K562 (cell line): ENCODE measurements around the gene INCA1. TPM values are rescaled to one million over a fixed set of nuclear protein-coding genes. Genes with fewer than 3 reads are reported as not detected.

Experiments used
- ATAC-seq: fragments of 200-7000 bp; cut with Tn5 transposase; 3 replicates; pipeline ENCODE4 v1.9.1; 2020; ENCODE audit warnings: moderate library complexity
- BruUV-seq: library from RNA; stranded (reverse); fragments of 400-500 nt; replicated peaks from 2 replicates; lab custom pipeline; 2021; lab: Mats Ljungman, UMichigan
- CTCF ChIA-PET: fragments of 300-600 bp; formaldehyde crosslinking; extraction: SDS; loops from one replicate; lab custom pipeline; 2021; ENCODE audit warnings: low intra/inter-chr PET ratio; lab: Yijun Ruan, JAX
- POLR2A ChIA-PET: fragments of 300-600, 350-650 bp; sonication (Branson Sonifier 250); formaldehyde crosslinking; extraction: SDS; loops from one replicate; lab custom pipeline; 2021; ENCODE audit warnings: antibody characterized with exemption, inconsistent platforms; lab: Yijun Ruan, JAX
- DNase-seq, 4 experiments: peaks; one replicate each; pipeline versions ENCODE4 v3.0.0 to v3.0.0-alpha.2; 2011 to 2018; ENCODE audit warnings: low spot score in 3 of 4, mixed read lengths in 3 of 4; ENCODE audit errors: extremely low read depth in 1 of 4
- FAIRE-seq: peaks from 2 replicates; lab custom pipeline; 2011; peaks lifted over from hg19 to GRCh38; lab: Jason Lieb, UNC
- H2AFZ ChIP-seq: 2 replicates; pipeline ENCODE4 v1.6.0; 2011; ENCODE audit warnings: low read depth, low read length, control low read depth, inconsistent platforms
- H3K27ac ChIP-seq: fragments of 200-600 bp; 3 replicates; pipeline ENCODE4 v1.8.0; 2011; ENCODE audit warnings: low read depth, mild to moderate bottlenecking, control low read depth, inconsistent platforms, low read length, moderate library complexity, mixed read lengths; ENCODE audit errors: extremely low read depth
- H3K27me3 ChIP-seq, 2 experiments: fragments of 300-600 bp in 1 of 2; 2 replicates in 1 of 2; 3 replicates in 1 of 2; pipeline versions ENCODE4 v1.6.0 to v1.8.0; 2011; ENCODE audit warnings: inconsistent platforms in 2 of 2, low read length in 2 of 2, mild to moderate bottlenecking in 1 of 2, mixed read lengths in 1 of 2, moderate library complexity in 1 of 2; ENCODE audit not compliant: control insufficient read depth in 2 of 2, insufficient read depth in 2 of 2
- H3K36me3 ChIP-seq: fragments of 300-600 bp; 3 replicates; pipeline ENCODE4 v1.8.0; 2011; ENCODE audit warnings: mild to moderate bottlenecking, low read length, inconsistent platforms; ENCODE audit not compliant: control insufficient read depth, insufficient read depth
- H3K4me1 ChIP-seq, 2 experiments: fragments of 200-600 bp in 1 of 2; replicated peaks in 1 of 2; 2 replicates in 1 of 2; 3 replicates in 1 of 2; pipeline versions ENCODE4 v1.5.1 to v1.8.0; 2011; ENCODE audit warnings: inconsistent platforms in 2 of 2, low read length in 2 of 2, mild to moderate bottlenecking in 1 of 2, mixed read lengths in 1 of 2, moderate library complexity in 1 of 2; ENCODE audit not compliant: control insufficient read depth in 2 of 2, insufficient read depth in 2 of 2
- H3K4me2 ChIP-seq: 2 replicates; pipeline ENCODE4 v1.6.1; 2011; ENCODE audit warnings: low read length, control low read depth, inconsistent platforms, mixed read lengths; ENCODE audit not compliant: insufficient read depth
- H3K4me3 ChIP-seq: fragments of 200-600 bp; sonication (generic), shearing (Covaris generic); 2 replicates; pipeline ENCODE4 v1.5.1; 2016; ENCODE audit warnings: control low read depth, inconsistent platforms
- H3K79me2 ChIP-seq: fragments of 200-600 bp; 3 replicates; pipeline ENCODE4 v1.8.0; 2011; ENCODE audit warnings: low read length, inconsistent platforms; ENCODE audit not compliant: control insufficient read depth, insufficient read depth
- H3K9ac ChIP-seq, 2 experiments: 2 replicates each; pipeline versions ENCODE4 v1.6.0 to v1.6.1; 2011; ENCODE audit warnings: low read depth in 2 of 2, low read length in 2 of 2, control low read depth in 1 of 2, inconsistent platforms in 1 of 2, mild to moderate bottlenecking in 1 of 2, mixed read lengths in 1 of 2; ENCODE audit not compliant: insufficient read depth in 1 of 2
- H3K9me1 ChIP-seq: one replicate; pipeline ENCODE4 v1.6.0; 2011; ENCODE audit warnings: inconsistent platforms, mild to moderate bottlenecking, low read length, moderate library complexity; ENCODE audit not compliant: control insufficient read depth, insufficient read depth
- H3K9me3 ChIP-seq: replicated peaks from 2 replicates; pipeline ENCODE4 v1.5.1; 2011; ENCODE audit warnings: low read depth, low read length, inconsistent platforms; ENCODE audit not compliant: control insufficient read depth, insufficient read depth
- H4K20me1 ChIP-seq: replicated peaks from 2 replicates; pipeline ENCODE4 v1.6.1; 2011; ENCODE audit warnings: low read length, inconsistent platforms, mixed read lengths; ENCODE audit not compliant: control insufficient read depth, insufficient read depth
- DACH1 ChIP-seq: fragments of 450-650 bp; IDR thresholded peaks from 2 replicates; pipeline ENCODE4 v1.6.1; 2018; ENCODE audit not compliant: partially characterized antibody
- GTF2E2 ChIP-seq: fragments of 200-800 bp; sonication (Bioruptor generic); IDR thresholded peaks from 2 replicates; pipeline ENCODE4 v1.6.1; 2016; ENCODE audit warnings: missing genetic modification characterization, missing compliant biosample characterization
- KDM2B ChIP-seq: fragments of 250-450 bp; sonication (Bioruptor Pico); IDR thresholded peaks from 2 replicates; pipeline ENCODE4 v1.8.0; 2021; ENCODE audit warnings: mild to moderate bottlenecking, moderate library complexity
- MYC ChIP-seq, 2 experiments: fragments of 250-450 bp in 1 of 2; sonication (Bioruptor Pico) in 1 of 2; IDR thresholded peaks; 2 replicates each; pipeline versions ENCODE4 v1.5.1 to v1.6.1; 2012 to 2021; ENCODE audit warnings: low read depth in 2 of 2, borderline replicate concordance in 1 of 2, improper control_type of control experiment in 1 of 2, low read length in 1 of 2, mild to moderate bottlenecking in 1 of 2, moderate library complexity in 1 of 2
- NUFIP1 ChIP-seq: fragments of 450-650 bp; IDR thresholded peaks from 2 replicates; pipeline ENCODE4 v1.6.1; 2018; ENCODE audit not compliant: partially characterized antibody
- SOX6 ChIP-seq: fragments of 450-650 bp; IDR thresholded peaks from 2 replicates; pipeline ENCODE4 v1.6.1; 2014; ENCODE audit warnings: mild to moderate bottlenecking
- STAT5B ChIP-seq: fragments of 250-450 bp; sonication (Bioruptor Pico); IDR thresholded peaks from 2 replicates; pipeline ENCODE4 v1.8.0; 2021; ENCODE audit warnings: mild to moderate bottlenecking, inconsistent platforms
- XRCC5 ChIP-seq: fragments of 200-400 bp; formaldehyde crosslinking; IDR thresholded peaks from 2 replicates; pipeline ENCODE4 v1.6.1; 2017; ENCODE audit warnings: low read depth, mild to moderate bottlenecking, low read length
- ZC3H11A ChIP-seq: IDR thresholded peaks from 2 replicates; pipeline ENCODE4 v1.6.1; 2012; ENCODE audit warnings: low read depth, low read length, improper control_type of control experiment
- ZNF12 ChIP-seq: sonication (generic); formaldehyde crosslinking; IDR thresholded peaks from 2 replicates; pipeline ENCODE4 v1.4.0; 2020; ENCODE audit warnings: mild to moderate bottlenecking, missing genetic modification reagents
- ZNF239 ChIP-seq: fragments of 250-450 bp; sonication (Bioruptor Pico); IDR thresholded peaks from 2 replicates; pipeline ENCODE4 v1.4.0; 2020; ENCODE audit warnings: mild to moderate bottlenecking
- ZNF274 ChIP-seq: IDR thresholded peaks from 2 replicates; pipeline ENCODE4 v1.6.1; 2011; ENCODE audit warnings: low read depth, mild to moderate bottlenecking, low read length, moderate library complexity, borderline replicate concordance
- ZNF282 ChIP-seq: sonication (generic); formaldehyde crosslinking; IDR thresholded peaks from 2 replicates; pipeline ENCODE4 v1.8.1; 2023; ENCODE audit warnings: missing genetic modification reagents
- ZNF316 ChIP-seq: fragments of 450-650 bp; IDR thresholded peaks from 2 replicates; pipeline ENCODE4 v1.6.1; 2016
- ZNF668 ChIP-seq: fragments of 250-450 bp; sonication (Bioruptor Pico); IDR thresholded peaks from 2 replicates; pipeline ENCODE4 v1.8.0; 2022; ENCODE audit warnings: mild to moderate bottlenecking, inconsistent platforms
- WGBS: fragments of 100-300 bp; shearing (Covaris generic); methylation state at CpG from one replicate; pipeline ENCODE4 v1.1.6; 2016; ENCODE audit warnings: low coverage, mixed read lengths; ENCODE audit not compliant: insufficient coverage; ENCODE audit errors: missing lambda C conversion rate; 5-methylcytosine and 5-hydroxymethylcytosine counted together
- in situ Hi-C: fragments of 300-500 bp; cut with MboI; formaldehyde crosslinking; loops from 4 replicates; pipeline ENCODE4 v1.15.0; 2018; ENCODE audit warnings: inconsistent platforms, mixed read lengths
- intact Hi-C: fragments of 100-400 bp; cut with micrococcal nuclease; formaldehyde crosslinking; loops from 2 replicates; pipeline ENCODE4 v1.14.2; 2022
- polyA plus RNA-seq, 8 experiments: library from polyadenylated mRNA; depleted of rRNA in 4 of 8; stranded (reverse) in 5 of 8; unstranded in 3 of 8; fragments of >200 nt; fragmentation: Nextera tagmentation in 2 of 8; fragmentation: Illumina TruSeq in 1 of 8; extraction: Ambion mirVana in 2 of 8; extraction: Trizol in 1 of 8; gene quantifications; 2 replicates each; pipeline versions ENCODE4 v1.2.1 to v1.2.3, GENCODE V29; 2011 to 2014; ENCODE audit warnings: inconsistent platforms in 1 of 8, missing spikeins in 1 of 8
- total RNA-seq, 7 experiments: library from RNA; depleted of rRNA in 6 of 7; stranded (reverse); fragments of >200 nt in 6 of 7; fragmentation: Illumina TruSeq in 2 of 7; extraction: Trizol in 2 of 7; gene quantifications; 2 replicates each; pipeline versions ENCODE4 v1.2.1 to v1.2.3, GENCODE V29; 2011 to 2021; ENCODE audit warnings: low replicate concordance in 1 of 7
- TF ChIP-seq, protein P1 (sequence below): fragments of 250-450 bp; sonication (Bioruptor Pico); IDR thresholded peaks from 2 replicates; pipeline ENCODE4 v1.6.1; 2021; ENCODE audit warnings: mild to moderate bottlenecking

Gene INCA1
- total and polyA plus RNA-seq, 9 of the 15 experiments (the other 6 are each of a cell fraction or from before 2014, with no cell fraction given), result 0.08 to 0.50 (median 0.13) TPM; not detected in 4

DNA sequence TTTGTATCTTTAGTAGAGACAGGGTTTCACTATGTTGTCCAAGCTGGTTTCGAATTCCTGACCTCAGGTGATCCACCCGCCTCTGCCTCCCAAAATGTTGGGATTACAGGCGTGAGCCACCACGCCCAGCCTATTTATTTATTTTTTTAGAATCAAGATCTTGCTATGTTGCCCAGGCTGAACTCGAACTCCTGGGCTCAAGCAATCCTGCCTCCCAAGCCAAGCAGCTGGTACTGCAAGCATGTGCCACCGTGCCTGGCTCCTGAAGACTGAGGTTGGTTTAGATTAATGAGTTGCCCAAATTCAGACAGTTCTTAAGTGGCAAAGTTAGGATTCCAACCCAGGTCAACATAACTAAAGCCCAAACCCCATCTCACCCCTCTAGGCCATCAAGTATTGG lies 30.0 kb upstream of the INCA1 start:
- no peaks in the 10 kb centered on the region for H4K20me1 ChIP-seq
- H3K9ac ChIP-seq, result no peak overlapping the region
- intact Hi-C loops, result no loop called here
- 61% methylated on average over 6 of the region's 6 CpGs for WGBS
- no peak overlapping the region for H3K4me3 ChIP-seq
- no peak overlapping the region for H3K27ac ChIP-seq
- POLR2A ChIA-PET, result interaction anchor here (0.9 to 1.2 kb wide), 3 partner anchors 9 to 294 kb away, joined by 3 read pairs; no protein-coding TSS in a partner anchor
- BruUV-seq, result no TSS peak
- in situ Hi-C loops, result no loop called here
- DNase-seq (no peak), ATAC-seq (no peak), FAIRE-seq (no peak)
- CTCF ChIA-PET, result no interaction called here
- H3K36me3 ChIP-seq, result peaks cover 5% of the 10 kb centered on the region; the same call in 1 of the 3 replicates
- H3K9me1 ChIP-seq, result no peaks in the 10 kb centered on the region
- no peaks in the 10 kb centered on the region for H3K27me3 ChIP-seq
- H3K4me1 ChIP-seq, result peaks cover 0 to 5% of the 10 kb centered on the region in 2 experiments; a peak in 3 of 5 replicates
- TF ChIP-seq ZNF316 (no peak), NUFIP1 (no peak), ZNF282 (CRISPR knock-in tag) (no peak), ZNF274 (no peak), ZNF12 (no peak), MYC (IDR thresholded peaks at IDR 0.05; ENCODE audit: low read depth, low read length) (no peak), MYC (CRISPR knock-in tag; IDR thresholded peaks at IDR 0.05; ENCODE audit: borderline replicate concordance, low read depth) (no peak), ZNF239 (no peak), DACH1 (no peak), SOX6 (no peak), KDM2B (CRISPR knock-in tag) (no peak), XRCC5 (no peak), ZNF668 (no peak), STAT5B (CRISPR knock-in tag) (no peak), GTF2E2 (tag) (no peak), ZC3H11A (no peak)
- TF ChIP-seq, protein P1, sequence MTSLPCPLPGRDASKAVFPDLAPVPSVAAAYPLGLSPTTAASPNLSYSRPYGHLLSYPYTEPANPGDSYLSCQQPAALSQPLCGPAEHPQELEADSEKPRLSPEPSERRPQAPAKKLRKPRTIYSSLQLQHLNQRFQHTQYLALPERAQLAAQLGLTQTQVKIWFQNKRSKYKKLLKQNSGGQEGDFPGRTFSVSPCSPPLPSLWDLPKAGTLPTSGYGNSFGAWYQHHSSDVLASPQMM, result no peak
- no peak overlapping the region for H3K4me2 ChIP-seq
- H2AFZ ChIP-seq, result no peak overlapping the region
- no peaks in the 10 kb centered on the region for H3K79me2 ChIP-seq
- no peaks in the 10 kb centered on the region for H3K9me3 ChIP-seq
